A673 (cell line): ENCODE data around the gene TIAL1. TPM values are rescaled to one million over a fixed set of nuclear protein-coding genes. Genes with fewer than 3 reads are reported as not detected.
"Not testable (repeated sequence)": the region's sequence is repeated elsewhere in the genome, so short reads cannot be mapped to it uniquely, and the experiment has no call there.

ENCODE experiments used
- BruUV-seq: library from RNA; stranded (reverse); fragments of 400-500 nt; replicated peaks from 2 replicates; lab custom pipeline; 2021; lab: Mats Ljungman, UMichigan
- CTCF ChIA-PET: fragments of 300-600 bp; sonication (Branson Sonifier 250); formaldehyde crosslinking; loops from one replicate; lab custom pipeline; 2022; ENCODE audit warnings: antibody characterized with exemption; lab: Charles Lee
- POLR2A ChIA-PET: fragments of 300-600 bp; sonication (Branson Sonifier 250); formaldehyde crosslinking; loops from one replicate; lab custom pipeline; 2022; ENCODE audit warnings: antibody characterized with exemption; ENCODE audit not compliant: low non-redundant PET; lab: Charles Lee
- DNase-seq: peaks from one replicate; pipeline ENCODE4 v3.0.0-alpha.2; 2015; ENCODE audit warnings: low spot score
- H3K27ac ChIP-seq: fragments of 200-600 bp; sonication (generic); 2 replicates; pipeline ENCODE4 v1.5.1; 2016; ENCODE audit warnings: mixed run types, low read depth, mild to moderate bottlenecking, mixed read lengths, antibody characterized with exemption, low read length; ENCODE audit not compliant: poor library complexity, severe bottlenecking
- H3K27me3 ChIP-seq: fragments of 200-600 bp; sonication (generic); replicated peaks from 2 replicates; pipeline ENCODE4 v1.6.1; 2017; ENCODE audit warnings: mixed run types, low read depth, mild to moderate bottlenecking, mixed read lengths, antibody characterized with exemption, low read length; ENCODE audit not compliant: insufficient read depth, poor library complexity
- H3K36me3 ChIP-seq: fragments of 200-600 bp; sonication (generic); 2 replicates; pipeline ENCODE4 v1.6.1; 2016; ENCODE audit warnings: mixed run types, mild to moderate bottlenecking, mixed read lengths, antibody characterized with exemption, low read length; ENCODE audit not compliant: insufficient read depth, poor library complexity, severe bottlenecking
- H3K4me1 ChIP-seq: fragments of 200-600 bp; sonication (generic); 2 replicates; pipeline ENCODE4 v1.6.1; 2017; ENCODE audit warnings: mixed run types, mild to moderate bottlenecking, mixed read lengths, antibody characterized with exemption, low read length; ENCODE audit not compliant: insufficient read depth, poor library complexity, severe bottlenecking
- H3K4me3 ChIP-seq: fragments of 200-600 bp; sonication (generic); 2 replicates; pipeline ENCODE4 v1.5.1; 2016; ENCODE audit warnings: low read depth, mixed run types, mild to moderate bottlenecking, mixed read lengths, low read length; ENCODE audit not compliant: poor library complexity, severe bottlenecking
- H3K9me3 ChIP-seq: fragments of 200-600 bp; sonication (generic); 2 replicates; pipeline ENCODE4 v1.6.1; 2016; ENCODE audit warnings: mixed run types, low read depth, mild to moderate bottlenecking, mixed read lengths, antibody characterized with exemption, low read length; ENCODE audit not compliant: poor library complexity, severe bottlenecking
- CTCF ChIP-seq: fragments of 300-800, 200-600 bp; sonication (generic); conservative IDR thresholded peaks from 2 replicates; pipeline ENCODE4 v1.5.1; 2017; ENCODE audit warnings: low read depth, mild to moderate bottlenecking, antibody characterized with exemption, low read length, moderate library complexity, mixed read lengths
- EZH2 ChIP-seq: fragments of 200-600 bp; sonication (generic); IDR thresholded peaks from 2 replicates; pipeline ENCODE4 v1.6.1; 2017; ENCODE audit warnings: borderline replicate concordance, low read depth, mild to moderate bottlenecking, mixed read lengths, antibody characterized with exemption, low read length; ENCODE audit not compliant: poor library complexity, severe bottlenecking
- intact Hi-C: fragments of 100-400 bp; cut with micrococcal nuclease; formaldehyde crosslinking; loops from one replicate; pipeline ENCODE4 v1.10.0; 2022; ENCODE audit not compliant: unreplicated experiment
- total RNA-seq: library from RNA; stranded (reverse); gene quantifications from 2 replicates; pipeline ENCODE4 v1.2.3, GENCODE V29; 2021

The TIAL1 gene
- total RNA-seq, 1 experiment from 2014 or later, result 199 TPM

- no TSS peak for BruUV-seq
- TF ChIP-seq EZH2 (no peak), CTCF (no peak)
- peak overlapping the region; percentile 57 for H3K27ac ChIP-seq
- H3K27me3 ChIP-seq, result no peaks in the 10 kb centered on the region
- no peak overlapping the region for H3K4me3 ChIP-seq
- H3K9me3 ChIP-seq, result no peaks in the 10 kb centered on the region
- intact Hi-C loops, result no loop called here
- H3K4me1 ChIP-seq, result peaks cover 13% of the 10 kb centered on the region
- H3K36me3 ChIP-seq, result no peaks in the 10 kb centered on the region
- CTCF ChIA-PET, result no interaction called here
- POLR2A ChIA-PET, result no interaction called here
- peak; percentile 36 for DNase-seq
Measured at GRCh38 chr10:119620241-119621077, 23.7 kb upstream of the TIAL1 start.

GRCh38 chr10:119619811-119620210 is 23.0 kb upstream of the TIAL1 start:
- H3K27me3 ChIP-seq, BruUV-seq, DNase-seq, H3K4me3 ChIP-seq, H3K27ac ChIP-seq, intact Hi-C loops, POLR2A ChIA-PET, CTCF ChIA-PET, H3K36me3 ChIP-seq, H3K9me3 ChIP-seq: not testable (repeated sequence)
- peaks cover 13% of the 10 kb centered on the region for H3K4me1 ChIP-seq

GRCh38 chr10:119619215-119619614 is 22.5 kb upstream of the TIAL1 start:
- Histone ChIP-seq H3K4me3 (no peak overlapping the region), H3K4me1 (peaks cover 13% of the 10 kb centered on the region), H3K9me3 (no peaks in the 10 kb centered on the region), H3K36me3 (no peaks in the 10 kb centered on the region), H3K27ac (no peak overlapping the region), H3K27me3 (no peaks in the 10 kb centered on the region)
- TF ChIP-seq CTCF, result no peak
- no peak for TF ChIP-seq EZH2
- no peak for DNase-seq
- ChIA-PET POLR2A (no interaction called here), CTCF (no interaction called here)
- intact Hi-C loops, result no loop called here
- no TSS peak for BruUV-seq
